Neuronal stem cell (in vitro differentiated cells): Measurements from ENCODE around the gene CPAMD8.
"Not testable (repeated sequence)": the region's sequence is repeated elsewhere in the genome, so short reads cannot be mapped to it uniquely, and the experiment has no call there.

Experiments
- DNase-seq: peaks from one replicate; pipeline ENCODE4 v3.0.0-alpha.2; 2013; ENCODE audit warnings: low spot score
- H2AFZ ChIP-seq: one replicate; pipeline ENCODE4 v1.6.1; 2013; ENCODE audit warnings: mild to moderate bottlenecking, low read length, inconsistent platforms
- H2AK5ac ChIP-seq: 2 replicates; pipeline ENCODE4 v1.6.1; 2013; ENCODE audit warnings: low read depth, mild to moderate bottlenecking, inconsistent platforms, low read length, moderate library complexity, mixed read lengths
- H2BK120ac ChIP-seq: 2 replicates; pipeline ENCODE4 v1.6.1; 2013; ENCODE audit warnings: low read depth, mild to moderate bottlenecking, inconsistent platforms, low read length, moderate library complexity, mixed read lengths
- H2BK12ac ChIP-seq: one replicate; pipeline ENCODE4 v1.6.1; 2013; ENCODE audit warnings: low read length, inconsistent platforms
- H2BK15ac ChIP-seq: 2 replicates; pipeline ENCODE4 v1.6.1; 2013; ENCODE audit warnings: mild to moderate bottlenecking, low read length, inconsistent platforms, mixed read lengths
- H2BK5ac ChIP-seq: one replicate; pipeline ENCODE4 v1.6.1; 2013; ENCODE audit warnings: inconsistent platforms, mild to moderate bottlenecking, low read length, moderate library complexity
- H3K14ac ChIP-seq: one replicate; pipeline ENCODE4 v1.6.1; 2013; ENCODE audit warnings: low read length, inconsistent platforms
- H3K18ac ChIP-seq: 2 replicates; pipeline ENCODE4 v1.6.1; 2013; ENCODE audit warnings: low read length, inconsistent platforms
- H3K23ac ChIP-seq: 2 replicates; pipeline ENCODE4 v1.6.1; 2013; ENCODE audit warnings: low read depth, mild to moderate bottlenecking, mixed read lengths, low read length, inconsistent platforms; ENCODE audit not compliant: poor library complexity
- H3K27ac ChIP-seq: replicated peaks from 3 replicates; pipeline ENCODE4 v1.5.1; 2013; ENCODE audit warnings: low read length, inconsistent platforms
- H3K27me3 ChIP-seq, 3 experiments: 2 replicates each; pipeline ENCODE4 v1.6.1; 2013; ENCODE audit warnings: low read length in 3 of 3, mild to moderate bottlenecking in 2 of 3, inconsistent platforms in 1 of 3, low read depth in 1 of 3, mixed read lengths in 1 of 3, moderate library complexity in 1 of 3; ENCODE audit not compliant: control insufficient read depth in 3 of 3, insufficient read depth in 3 of 3
- H3K36me3 ChIP-seq, 2 donors: replicated peaks in 1 of 2; 2 replicates each; pipeline ENCODE4 v1.6.1; 2013; ENCODE audit warnings: low read length in 2 of 2; ENCODE audit not compliant: control insufficient read depth in 2 of 2, insufficient read depth in 2 of 2
- H3K4ac ChIP-seq: 2 replicates; pipeline ENCODE4 v1.6.1; 2013; ENCODE audit warnings: inconsistent platforms, mild to moderate bottlenecking, low read length, moderate library complexity
- H3K4me1 ChIP-seq, 2 donors: 1 replicate in 1 of 2; 2 replicates in 1 of 2; pipeline ENCODE4 v1.6.1; 2013; ENCODE audit warnings: low read length in 2 of 2, low read depth in 1 of 2; ENCODE audit not compliant: control insufficient read depth in 2 of 2, insufficient read depth in 1 of 2
- H3K4me2 ChIP-seq: one replicate; pipeline ENCODE4 v1.6.1; 2013; ENCODE audit warnings: mild to moderate bottlenecking, low read length, inconsistent platforms; ENCODE audit not compliant: insufficient read depth, poor library complexity, severe bottlenecking
- H3K4me3 ChIP-seq, 2 donors: 2 replicates each; pipeline ENCODE4 v1.5.1; 2013; ENCODE audit warnings: low read length in 2 of 2, mild to moderate bottlenecking in 2 of 2, inconsistent platforms in 1 of 2, moderate library complexity in 1 of 2
- H3K79me1 ChIP-seq: one replicate; pipeline ENCODE4 v1.6.1; 2013; ENCODE audit warnings: low read depth, mild to moderate bottlenecking, inconsistent platforms, low read length, moderate library complexity
- H3K9ac ChIP-seq: one replicate; pipeline ENCODE4 v1.6.1; 2013; ENCODE audit warnings: mild to moderate bottlenecking, low read depth, low read length, inconsistent platforms; ENCODE audit not compliant: poor library complexity
- H3K9me3 ChIP-seq, 2 donors: replicated peaks in 1 of 2; 2 replicates each; pipeline versions ENCODE3 to v1.6.1; 2013; ENCODE audit warnings: low read length in 2 of 2, mild to moderate bottlenecking in 2 of 2, inconsistent platforms in 1 of 2, low read depth in 1 of 2, mixed read lengths in 1 of 2, moderate library complexity in 1 of 2; ENCODE audit not compliant: control insufficient read depth in 2 of 2, insufficient read depth in 1 of 2
- H4K8ac ChIP-seq: one replicate; pipeline ENCODE4 v1.6.1; 2013; ENCODE audit warnings: low read depth, mild to moderate bottlenecking, inconsistent platforms, low read length, moderate library complexity
- H4K91ac ChIP-seq: one replicate; pipeline ENCODE4 v1.6.1; 2013; ENCODE audit warnings: low read length, low read depth, mild to moderate bottlenecking, inconsistent platforms; ENCODE audit not compliant: poor library complexity
- WGBS, 2 donors: extraction: QIAGEN DNeasy Blood & Tissue Kit; methylation state at CpG; one replicate each; pipeline ENCODE4 v1.1.7; 2013; ENCODE audit warnings: missing lambda C conversion rate in 2 of 2, mixed read lengths in 1 of 2; ENCODE audit not compliant: insufficient read length in 2 of 2, insufficient replicate concordance in 1 of 2; ENCODE audit errors: extremely low coverage in 2 of 2; 5-methylcytosine and 5-hydroxymethylcytosine counted together

CPAMD8 gene

DNA sequence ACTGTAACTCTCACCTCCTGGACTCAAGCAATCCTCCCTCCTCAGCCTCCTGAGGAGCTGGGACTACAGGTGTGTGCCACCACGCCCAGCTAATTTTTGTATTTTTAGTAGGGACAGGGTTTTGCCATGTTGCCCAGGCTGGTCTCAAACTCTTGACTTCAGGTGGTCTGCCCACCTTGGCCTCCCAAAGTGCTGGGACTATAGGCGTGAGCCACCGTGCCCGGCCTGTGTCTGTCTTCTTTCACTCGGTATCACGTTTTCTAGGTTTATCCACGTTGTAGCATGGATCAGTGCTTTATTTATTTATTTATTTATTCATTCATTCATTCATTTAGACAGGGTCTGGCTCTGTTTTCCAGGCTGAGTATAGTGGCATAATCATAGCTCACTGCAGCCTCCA is 83.5 kb downstream of the CPAMD8 start:
- no CpG with 5 or more reads among the region's 7 CpGs for WGBS, 2 donors
- H3K4me2 ChIP-seq, H2AK5ac ChIP-seq, H3K18ac ChIP-seq, DNase-seq, H2BK5ac ChIP-seq, H3K4me3 ChIP-seq, H3K23ac ChIP-seq, H2BK12ac ChIP-seq, H3K27ac ChIP-seq, H2AFZ ChIP-seq, H4K91ac ChIP-seq, H3K4ac ChIP-seq, H3K27me3 ChIP-seq, H2BK120ac ChIP-seq, H4K8ac ChIP-seq, H2BK15ac ChIP-seq, H3K4me1 ChIP-seq, H3K79me1 ChIP-seq, H3K9ac ChIP-seq, H3K14ac ChIP-seq: not testable (repeated sequence)
- Histone ChIP-seq H3K36me3 (peaks cover 6 to 22% of the 10 kb centered on the region in 2 donors), H3K9me3 (peaks cover 0 to 13% of the 10 kb centered on the region in 2 donors)

DNA sequence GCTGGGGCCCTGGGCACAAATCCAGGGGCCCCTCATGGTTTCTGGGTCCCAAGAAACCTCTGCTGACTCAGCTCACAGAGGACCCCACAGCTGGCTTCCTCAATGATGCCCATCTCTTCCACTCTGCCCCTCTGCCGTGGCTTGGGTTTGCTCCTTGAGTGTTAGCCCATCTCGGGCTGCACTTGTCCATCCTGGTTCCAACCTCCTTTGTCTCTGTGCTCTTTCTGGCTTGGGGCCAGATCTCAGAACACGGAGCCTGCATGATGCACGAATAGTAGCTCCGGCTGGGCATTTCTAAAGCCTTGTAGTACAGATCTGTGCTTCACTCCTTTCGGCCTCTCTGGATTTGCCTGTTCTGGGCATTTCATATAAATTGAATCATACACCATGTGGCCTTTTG is 84.0 kb downstream of the CPAMD8 start:
- H3K9me3 ChIP-seq: peaks cover 0 to 11% of the 10 kb centered on the region in 2 donors
- no peak overlapping the region for H4K8ac ChIP-seq
- H3K18ac ChIP-seq: peak overlapping the region; percentile 60
- WGBS, 2 donors: no CpG with 5 or more reads among the region's 6 CpGs
- no peak overlapping the region for H4K91ac ChIP-seq
- no peak overlapping the region for H3K23ac ChIP-seq
- DNase-seq: no peak
- H2AFZ ChIP-seq: no peak overlapping the region
- H3K9ac ChIP-seq: no peak overlapping the region
- H3K14ac ChIP-seq: no peak overlapping the region
- H2BK12ac ChIP-seq: no peak overlapping the region
- H2BK120ac ChIP-seq: no peak overlapping the region
- no peak overlapping the region for H2AK5ac ChIP-seq
- H3K4ac ChIP-seq: no peak overlapping the region
- H3K79me1 ChIP-seq: no peaks in the 10 kb centered on the region
- H3K4me1 ChIP-seq: peaks cover 0 to 2% of the 10 kb centered on the region in 2 donors
- H3K36me3 ChIP-seq: peaks cover 6 to 17% of the 10 kb centered on the region in 2 donors
- no peak overlapping the region for H2BK15ac ChIP-seq
- no peak overlapping the region for H3K4me2 ChIP-seq
- no peak overlapping the region for H3K4me3 ChIP-seq
- H2BK5ac ChIP-seq: no peak overlapping the region
- no peaks in the 10 kb centered on the region for H3K27me3 ChIP-seq
- no peak overlapping the region for H3K27ac ChIP-seq

DNA sequence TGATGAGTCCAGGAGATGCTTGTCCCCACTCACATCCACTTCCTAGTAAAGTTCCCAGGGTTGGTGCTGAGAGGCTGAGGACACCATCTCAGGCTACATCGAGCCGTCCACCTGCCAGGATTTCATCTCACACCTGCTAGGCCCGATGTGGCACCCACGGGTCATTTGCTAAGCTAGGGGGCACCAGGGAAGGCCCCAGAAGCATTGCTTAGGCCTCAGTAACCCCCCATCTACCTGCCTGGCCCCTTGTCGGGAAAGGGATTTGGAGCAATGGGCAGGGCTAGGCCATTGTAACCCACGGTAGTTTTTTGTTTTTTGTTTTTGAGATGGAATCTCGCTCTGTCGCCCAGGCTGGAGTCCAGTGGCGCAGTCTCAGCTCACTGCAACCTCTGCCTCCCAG is 86.0 kb downstream of the CPAMD8 start:
- H3K27me3 ChIP-seq: no peaks in the 10 kb centered on the region
- no peak overlapping the region for H3K4me3 ChIP-seq
- H3K36me3 ChIP-seq: peaks cover 0 to 7% of the 10 kb centered on the region in 2 donors
- H4K91ac ChIP-seq: no peak overlapping the region
- no peak overlapping the region for H3K4ac ChIP-seq
- H3K4me1 ChIP-seq: no peaks in the 10 kb centered on the region
- no peak overlapping the region for H2BK120ac ChIP-seq
- no peak overlapping the region for H3K27ac ChIP-seq
- no peak overlapping the region for H3K9ac ChIP-seq
- H3K4me2 ChIP-seq: no peak overlapping the region
- peaks cover 2% of the 10 kb centered on the region for H3K79me1 ChIP-seq
- H2BK5ac ChIP-seq: no peak overlapping the region
- no peak overlapping the region for H2BK15ac ChIP-seq
- no peak overlapping the region for H2BK12ac ChIP-seq
- DNase-seq: no peak
- H4K8ac ChIP-seq: no peak overlapping the region
- H3K9me3 ChIP-seq: peaks cover under 1 to 3% of the 10 kb centered on the region in 2 donors
- H3K18ac ChIP-seq: no peak overlapping the region
- no CpG with 5 or more reads among the region's 9 CpGs for WGBS, 2 donors
- H3K14ac ChIP-seq: no peak overlapping the region
- H2AFZ ChIP-seq: no peak overlapping the region
- no peak overlapping the region for H3K23ac ChIP-seq
- no peak overlapping the region for H2AK5ac ChIP-seq

DNA sequence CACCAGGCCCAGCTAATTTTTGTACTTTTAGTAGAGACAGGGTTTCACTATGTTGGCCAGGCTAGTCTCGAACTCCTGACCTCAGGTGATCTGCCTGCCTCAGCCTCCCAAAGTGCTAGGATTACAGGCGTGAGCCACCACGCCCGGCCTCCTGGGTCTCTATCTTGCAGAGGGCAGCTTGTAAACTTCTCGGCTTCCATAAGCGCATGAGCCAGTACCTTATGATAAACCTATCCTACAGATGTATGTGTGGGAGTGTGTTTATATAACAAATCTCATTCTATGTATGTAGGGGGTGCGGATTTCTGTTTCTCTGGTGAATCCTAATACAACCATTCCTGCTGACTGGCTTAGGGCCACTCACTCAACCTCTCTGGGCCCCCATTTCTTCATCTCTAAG is 86.5 kb downstream of the CPAMD8 start:
- not testable (repeated sequence) for H3K27me3 ChIP-seq, H2AFZ ChIP-seq, H3K4me3 ChIP-seq, H3K4me1 ChIP-seq, H3K23ac ChIP-seq, H3K36me3 ChIP-seq, H3K27ac ChIP-seq, H3K18ac ChIP-seq, H3K79me1 ChIP-seq, H4K91ac ChIP-seq, H4K8ac ChIP-seq, H2BK12ac ChIP-seq, H2AK5ac ChIP-seq, H2BK120ac ChIP-seq, H3K4me2 ChIP-seq, H3K4ac ChIP-seq, DNase-seq, H3K14ac ChIP-seq, H3K9me3 ChIP-seq, H2BK15ac ChIP-seq, H2BK5ac ChIP-seq, H3K9ac ChIP-seq
- no CpG with 5 or more reads among the region's 7 CpGs for WGBS, 2 donors
